ENCODE data around the gene SRRM3. TPM values are rescaled to one million over a fixed set of nuclear protein-coding genes. Genes with fewer than 3 reads are reported as not detected.

Gene SRRM3
- total and polyA plus RNA-seq, 9 of the 15 experiments (the other 6 are each of a cell fraction or from before 2014, with no cell fraction given), result 0.04 to 0.91 (median 0.46) TPM; not detected in 2

- TF ChIP-seq, protein P1, sequence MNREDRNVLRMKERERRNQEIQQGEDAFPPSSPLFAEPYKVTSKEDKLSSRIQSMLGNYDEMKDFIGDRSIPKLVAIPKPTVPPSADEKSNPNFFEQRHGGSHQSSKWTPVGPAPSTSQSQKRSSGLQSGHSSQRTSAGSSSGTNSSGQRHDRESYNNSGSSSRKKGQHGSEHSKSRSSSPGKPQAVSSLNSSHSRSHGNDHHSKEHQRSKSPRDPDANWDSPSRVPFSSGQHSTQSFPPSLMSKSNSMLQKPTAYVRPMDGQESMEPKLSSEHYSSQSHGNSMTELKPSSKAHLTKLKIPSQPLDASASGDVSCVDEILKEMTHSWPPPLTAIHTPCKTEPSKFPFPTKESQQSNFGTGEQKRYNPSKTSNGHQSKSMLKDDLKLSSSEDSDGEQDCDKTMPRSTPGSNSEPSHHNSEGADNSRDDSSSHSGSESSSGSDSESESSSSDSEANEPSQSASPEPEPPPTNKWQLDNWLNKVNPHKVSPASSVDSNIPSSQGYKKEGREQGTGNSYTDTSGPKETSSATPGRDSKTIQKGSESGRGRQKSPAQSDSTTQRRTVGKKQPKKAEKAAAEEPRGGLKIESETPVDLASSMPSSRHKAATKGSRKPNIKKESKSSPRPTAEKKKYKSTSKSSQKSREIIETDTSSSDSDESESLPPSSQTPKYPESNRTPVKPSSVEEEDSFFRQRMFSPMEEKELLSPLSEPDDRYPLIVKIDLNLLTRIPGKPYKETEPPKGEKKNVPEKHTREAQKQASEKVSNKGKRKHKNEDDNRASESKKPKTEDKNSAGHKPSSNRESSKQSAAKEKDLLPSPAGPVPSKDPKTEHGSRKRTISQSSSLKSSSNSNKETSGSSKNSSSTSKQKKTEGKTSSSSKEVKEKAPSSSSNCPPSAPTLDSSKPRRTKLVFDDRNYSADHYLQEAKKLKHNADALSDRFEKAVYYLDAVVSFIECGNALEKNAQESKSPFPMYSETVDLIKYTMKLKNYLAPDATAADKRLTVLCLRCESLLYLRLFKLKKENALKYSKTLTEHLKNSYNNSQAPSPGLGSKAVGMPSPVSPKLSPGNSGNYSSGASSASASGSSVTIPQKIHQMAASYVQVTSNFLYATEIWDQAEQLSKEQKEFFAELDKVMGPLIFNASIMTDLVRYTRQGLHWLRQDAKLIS (CRISPR knock-in tag; IDR thresholded peaks at IDR 0.05), result no peak
- TF ChIP-seq PTBP1 (IDR thresholded peaks at IDR 0.05; ENCODE audit: low read depth, low read length), result no peak
- TF ChIP-seq KLF13 (tag; IDR thresholded peaks at IDR 0.05; ENCODE audit: borderline replicate concordance, low read depth), result 0 out of 2 replicates have a peak, but pooled peaks have one; percentile 22
- no peak for TF ChIP-seq MEF2D (tag; conservative IDR thresholded peaks at IDR 0.05; ENCODE audit: low read depth)
- peak; percentile 47 for TF ChIP-seq RBFOX2 (IDR thresholded peaks at IDR 0.05; ENCODE audit: low read depth, low read length)
- no peak for TF ChIP-seq KAT2B (IDR thresholded peaks at IDR 0.05; ENCODE audit: low read depth, low read length)
- no peak for TF ChIP-seq ZNF766 (CRISPR knock-in tag; conservative IDR thresholded peaks at IDR 0.05)
- no peak for TF ChIP-seq ZNF224 (CRISPR knock-in tag; IDR thresholded peaks at IDR 0.05)
- no peak for TF ChIP-seq ZFP36 (IDR thresholded peaks at IDR 0.05; ENCODE audit: low read depth, low read length, partially characterized antibody)
- TF ChIP-seq TCF3 (CRISPR knock-in tag; IDR thresholded peaks at IDR 0.05), result peak; percentile 12; the same call in 1 of the 2 replicates
- 0 out of 2 replicates have a peak, but pooled peaks have one; percentile 14 for TF ChIP-seq EP400 (IDR thresholded peaks at IDR 0.05)
- TF ChIP-seq, protein P2, sequence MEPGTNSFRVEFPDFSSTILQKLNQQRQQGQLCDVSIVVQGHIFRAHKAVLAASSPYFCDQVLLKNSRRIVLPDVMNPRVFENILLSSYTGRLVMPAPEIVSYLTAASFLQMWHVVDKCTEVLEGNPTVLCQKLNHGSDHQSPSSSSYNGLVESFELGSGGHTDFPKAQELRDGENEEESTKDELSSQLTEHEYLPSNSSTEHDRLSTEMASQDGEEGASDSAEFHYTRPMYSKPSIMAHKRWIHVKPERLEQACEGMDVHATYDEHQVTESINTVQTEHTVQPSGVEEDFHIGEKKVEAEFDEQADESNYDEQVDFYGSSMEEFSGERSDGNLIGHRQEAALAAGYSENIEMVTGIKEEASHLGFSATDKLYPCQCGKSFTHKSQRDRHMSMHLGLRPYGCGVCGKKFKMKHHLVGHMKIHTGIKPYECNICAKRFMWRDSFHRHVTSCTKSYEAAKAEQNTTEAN (CRISPR knock-in tag; IDR thresholded peaks at IDR 0.05), result no peak
- no peak for TF ChIP-seq ZNF174 (CRISPR knock-in tag; IDR thresholded peaks at IDR 0.05)
- peak; percentile 77; the same call in 1 of the 2 replicates for TF ChIP-seq ARID4B (CRISPR knock-in tag; IDR thresholded peaks at IDR 0.05)
- peak; percentile 44; the same call in 1 of the 2 replicates for TF ChIP-seq ZFX (CRISPR knock-in tag; IDR thresholded peaks at IDR 0.05)
- TF ChIP-seq CBX2 (IDR thresholded peaks at IDR 0.05; ENCODE audit: insufficient read depth, low read length, poor library complexity, severe bottlenecking), result no peak
- TF ChIP-seq HIVEP1 (CRISPR knock-in tag; IDR thresholded peaks at IDR 0.05), result no peak
These were observed 117.0 kb downstream of the SRRM3 start (continued) for GRCh38 chr7:76318488-76319353.

All from K562 (cell line).